ENCODE data around the gene DSCAML1. TPM values are rescaled to one million over a fixed set of nuclear protein-coding genes. Genes with fewer than 3 reads are reported as not detected.

Gene DSCAML1
- total and polyA plus RNA-seq, 2 experiments from 2014 or later, result not detected

DNA sequence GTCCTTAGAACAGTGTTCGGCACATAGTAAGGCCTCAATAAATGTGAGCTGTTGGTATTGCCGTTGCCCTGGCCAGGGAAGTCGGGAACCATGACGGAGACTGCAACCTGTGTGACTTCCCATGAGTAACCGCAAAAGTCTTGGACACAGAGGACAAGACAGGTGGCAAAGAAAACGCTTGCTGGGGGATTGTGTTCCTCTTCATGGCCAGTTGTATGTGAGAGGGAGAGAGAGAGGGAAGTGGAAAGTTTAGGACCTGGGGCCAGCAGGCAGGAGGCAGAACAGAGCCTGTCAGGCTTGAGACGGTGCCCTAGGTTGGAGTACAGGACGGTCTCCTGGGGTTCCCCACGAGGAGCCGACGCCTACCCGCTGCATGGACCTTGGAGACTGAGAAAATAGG lies 379.2 kb downstream of the DSCAML1 start:
- H3K27ac ChIP-seq, result no peak overlapping the region
- 82% methylated on average over 11 to 12 of the region's 12 CpGs for WGBS, 2 experiments (ENCODE audit: low coverage in 1 of 2, low lambda C conversion rate in 2 of 2, missing lambda C conversion rate in 2 of 2)
- DNase-seq, result no peak

DNA sequence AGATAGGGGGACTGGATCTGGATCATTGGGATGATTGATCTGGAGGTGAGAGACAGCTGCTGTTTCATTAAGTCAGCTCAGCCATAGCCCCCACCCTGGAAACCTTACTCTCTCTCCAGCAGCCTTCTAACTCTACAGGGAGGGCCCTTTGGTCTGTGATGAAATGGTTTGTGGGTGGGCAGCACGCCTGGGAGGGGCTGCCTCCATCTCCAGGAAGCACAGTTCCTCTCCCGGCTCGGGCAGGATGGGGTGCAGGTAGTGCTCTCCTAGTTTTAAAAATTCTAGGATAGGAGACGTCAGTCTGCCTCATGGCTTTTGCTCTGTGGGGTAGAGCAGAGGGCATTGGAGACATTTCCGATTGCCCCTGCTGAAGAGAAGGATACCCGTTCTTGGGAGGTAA lies 379.7 kb downstream of the DSCAML1 start:
- Histone ChIP-seq H3F3A (ENCODE audit: insufficient read depth) (no peaks in the 10 kb centered on the region), H3K4me1 (ENCODE audit: insufficient read depth) (no peaks in the 10 kb centered on the region), H3K9me3 (ENCODE audit: low read depth) (no peaks in the 10 kb centered on the region), H3K4me2 (ENCODE audit: unreplicated experiment) (no peak overlapping the region), H3K36me3 (ENCODE audit: low read depth) (0 out of 2 replicates have a peak, but pooled peaks cover 4% of the 10 kb centered on the region), H3K9ac (no peak overlapping the region), H3K9me2 (ENCODE audit: insufficient read depth) (no peaks in the 10 kb centered on the region), H3K79me2 (ENCODE audit: insufficient read depth) (no peaks in the 10 kb centered on the region), H4K20me1 (ENCODE audit: insufficient read depth) (no peaks in the 10 kb centered on the region), H3K27me3 (replicated peaks; ENCODE audit: insufficient read depth) (no peaks in the 10 kb centered on the region), H3K4me3 (no peak overlapping the region), H2AFZ (no peak overlapping the region), H3K27ac (no peak overlapping the region)
- no peak for DNase-seq
- in situ Hi-C loops (cut with MboI), result no loop called here
- WGBS, 2 experiments (ENCODE audit: low coverage in 1 of 2, low lambda C conversion rate in 2 of 2, missing lambda C conversion rate in 2 of 2), result 34 to 60% methylated on average over 6 of the region's 6 CpGs
- no peak for TF ChIP-seq EZH2 (IDR thresholded peaks at IDR 0.05; ENCODE audit: insufficient read depth, poor library complexity, severe bottlenecking)
- no peak for TF ChIP-seq EZH2phosphoT487 (IDR thresholded peaks at IDR 0.05; ENCODE audit: insufficient read depth, low read depth)

More for the DNA sequence above, 379.2 kb downstream of the DSCAML1 start:
- H3K9me2 ChIP-seq (ENCODE audit: insufficient read depth), result no peaks in the 10 kb centered on the region
- no peaks in the 10 kb centered on the region for H3K27me3 ChIP-seq (replicated peaks; ENCODE audit: insufficient read depth)
- no peaks in the 10 kb centered on the region for H3K9me3 ChIP-seq (ENCODE audit: low read depth)
- H3K4me1 ChIP-seq (ENCODE audit: insufficient read depth), result no peaks in the 10 kb centered on the region
- in situ Hi-C loops (cut with MboI), result no loop called here
- no peaks in the 10 kb centered on the region for H3K79me2 ChIP-seq (ENCODE audit: insufficient read depth)
- H3K4me3 ChIP-seq, result no peak overlapping the region
- no peak overlapping the region for H2AFZ ChIP-seq
- 0 out of 2 replicates have a peak, but pooled peaks cover 4% of the 10 kb centered on the region for H3K36me3 ChIP-seq (ENCODE audit: low read depth)
- H3K4me2 ChIP-seq (ENCODE audit: unreplicated experiment), result no peak overlapping the region
- no peaks in the 10 kb centered on the region for H4K20me1 ChIP-seq (ENCODE audit: insufficient read depth)
- no peak overlapping the region for H3K9ac ChIP-seq
- no peaks in the 10 kb centered on the region for H3F3A ChIP-seq (ENCODE audit: insufficient read depth)
- no peak for TF ChIP-seq EZH2phosphoT487 (IDR thresholded peaks at IDR 0.05; ENCODE audit: insufficient read depth, low read depth)
- no peak for TF ChIP-seq EZH2 (IDR thresholded peaks at IDR 0.05; ENCODE audit: insufficient read depth, poor library complexity, severe bottlenecking)

DNA sequence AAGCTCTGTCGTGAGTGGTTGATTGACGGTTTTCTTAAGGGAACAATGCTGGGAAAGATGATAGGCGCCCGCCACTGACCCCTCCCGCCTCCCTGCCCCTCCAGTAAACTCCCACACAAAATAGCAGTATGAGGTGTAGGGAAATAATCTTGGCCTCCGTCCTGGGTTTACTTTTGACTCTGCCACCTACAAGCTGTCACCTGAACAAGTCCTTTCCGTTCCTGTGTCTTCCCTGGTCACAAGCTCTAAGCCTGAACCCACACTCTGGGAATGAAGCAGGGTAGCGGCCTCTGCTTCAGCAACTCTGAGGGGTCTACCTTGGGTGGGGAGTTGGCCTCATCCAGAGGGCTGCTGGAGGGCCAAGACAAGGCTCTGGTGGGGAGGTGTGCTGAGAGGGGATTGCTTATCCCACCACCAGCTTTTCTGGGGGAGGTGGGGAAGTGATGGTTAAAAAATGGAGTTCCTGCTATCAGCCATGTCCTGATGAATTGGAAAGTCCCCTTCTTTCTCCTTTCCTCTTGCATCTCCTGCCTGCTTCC lies 381.6 kb downstream of the DSCAML1 start:
- H3K79me2 ChIP-seq (ENCODE audit: insufficient read depth), result no peaks in the 10 kb centered on the region
- no peaks in the 10 kb centered on the region for H3K9me3 ChIP-seq (ENCODE audit: low read depth)
- H3K27me3 ChIP-seq (replicated peaks; ENCODE audit: insufficient read depth), result no peaks in the 10 kb centered on the region
- no peak for DNase-seq
- H3K4me1 ChIP-seq (ENCODE audit: insufficient read depth), result no peaks in the 10 kb centered on the region
- no peak overlapping the region for H3K4me2 ChIP-seq (ENCODE audit: unreplicated experiment)
- no peak for TF ChIP-seq EZH2phosphoT487 (IDR thresholded peaks at IDR 0.05; ENCODE audit: insufficient read depth, low read depth)
- TF ChIP-seq EZH2 (IDR thresholded peaks at IDR 0.05; ENCODE audit: insufficient read depth, poor library complexity, severe bottlenecking), result no peak
- H3K36me3 ChIP-seq (ENCODE audit: low read depth), result 0 out of 2 replicates have a peak, but pooled peaks cover 6% of the 10 kb centered on the region
- 84 to 90% methylated on average over 8 of the region's 8 CpGs for WGBS, 2 experiments (ENCODE audit: low coverage in 1 of 2, low lambda C conversion rate in 2 of 2, missing lambda C conversion rate in 2 of 2)
- no peak overlapping the region for H3K4me3 ChIP-seq
- no peaks in the 10 kb centered on the region for H3F3A ChIP-seq (ENCODE audit: insufficient read depth)
- no peak overlapping the region for H3K9ac ChIP-seq
- H2AFZ ChIP-seq, result no peak overlapping the region
- in situ Hi-C loops (cut with MboI), result no loop called here
- H3K27ac ChIP-seq, result no peak overlapping the region
- no peaks in the 10 kb centered on the region for H4K20me1 ChIP-seq (ENCODE audit: insufficient read depth)
- H3K9me2 ChIP-seq (ENCODE audit: insufficient read depth), result no peaks in the 10 kb centered on the region

DNA sequence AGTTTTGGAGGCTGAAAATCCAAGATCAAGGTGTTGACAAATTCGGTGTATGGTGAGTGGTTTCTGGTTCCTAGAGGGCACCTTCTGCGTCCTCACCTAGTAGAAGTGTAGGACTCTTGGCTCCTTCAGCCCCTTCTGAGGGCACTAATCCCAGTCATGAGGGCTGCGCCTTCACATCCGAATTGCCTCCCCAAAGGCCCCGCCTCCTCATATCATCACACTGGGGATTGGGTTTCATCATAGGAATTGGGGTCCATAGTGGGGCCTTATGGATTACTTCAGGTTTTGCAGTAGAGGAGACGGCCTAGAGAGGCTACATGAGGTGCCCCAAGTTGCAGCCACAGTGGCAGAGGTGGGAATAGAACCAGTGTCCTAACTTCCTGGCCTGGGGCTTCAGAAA lies 382.3 kb downstream of the DSCAML1 start:
- Histone ChIP-seq H3K27me3 (replicated peaks; ENCODE audit: insufficient read depth) (no peaks in the 10 kb centered on the region), H3K9ac (no peak overlapping the region), H3K4me1 (ENCODE audit: insufficient read depth) (no peaks in the 10 kb centered on the region), H2AFZ (no peak overlapping the region), H3K4me3 (no peak overlapping the region), H3K27ac (no peak overlapping the region), H3F3A (ENCODE audit: insufficient read depth) (no peaks in the 10 kb centered on the region), H3K9me2 (ENCODE audit: insufficient read depth) (no peaks in the 10 kb centered on the region), H3K4me2 (ENCODE audit: unreplicated experiment) (no peak overlapping the region), H3K36me3 (ENCODE audit: low read depth) (0 out of 2 replicates have a peak, but pooled peaks cover 12% of the 10 kb centered on the region), H3K79me2 (ENCODE audit: insufficient read depth) (no peaks in the 10 kb centered on the region), H3K9me3 (ENCODE audit: low read depth) (no peaks in the 10 kb centered on the region), H4K20me1 (ENCODE audit: insufficient read depth) (no peaks in the 10 kb centered on the region)
- TF ChIP-seq EZH2phosphoT487 (IDR thresholded peaks at IDR 0.05; ENCODE audit: insufficient read depth, low read depth) (no peak), EZH2 (IDR thresholded peaks at IDR 0.05; ENCODE audit: insufficient read depth, poor library complexity, severe bottlenecking) (no peak)
- 93 to 96% methylated on average over 6 of the region's 6 CpGs for WGBS, 2 experiments (ENCODE audit: low coverage in 1 of 2, low lambda C conversion rate in 2 of 2, missing lambda C conversion rate in 2 of 2)
- DNase-seq, result no peak
- in situ Hi-C loops (cut with MboI), result no loop called here
